ENCODE results near the gene DDR2.

GRCh38 chr1:162619076-162619475, 13.2 kb upstream of the DDR2 start:
- no peak for TF ChIP-seq POLR2A (IDR thresholded peaks at IDR 0.05; ENCODE audit: low read depth, low read length)
- no peak for TF ChIP-seq POLR2AphosphoS5 (IDR thresholded peaks at IDR 0.05; ENCODE audit: low read depth, low read length)
- no peak for TF ChIP-seq POU2F2 (IDR thresholded peaks at IDR 0.05; ENCODE audit: low read depth, low read length)
- TF ChIP-seq PAX5 (IDR thresholded peaks at IDR 0.05; ENCODE audit: insufficient read depth, low read length, severe bottlenecking): no peak
- TF ChIP-seq TAF1 (IDR thresholded peaks at IDR 0.05; ENCODE audit: low read depth, low read length): no peak
- no peak for TF ChIP-seq SPI1 (IDR thresholded peaks at IDR 0.05; ENCODE audit: low read depth, low read length)

All from GM12891 (cell line).